Large intestine (tissue), 3 donors: ENCODE data around the gene FGGY. TPM values are rescaled to one million over a fixed set of nuclear protein-coding genes. Genes with fewer than 3 reads are reported as not detected.

Experiments
- DNase-seq, 2 donors: peaks; one replicate each; pipeline versions ENCODE4 v3.0.0 to v3.0.0-alpha.2; 2013
- H3K27ac ChIP-seq: one replicate; pipeline ENCODE4 v1.5.1; 2013; ENCODE audit warnings: low read length
- H3K27me3 ChIP-seq: 2 replicates; pipeline ENCODE4 v1.6.1; 2013; ENCODE audit warnings: low read length; ENCODE audit not compliant: control insufficient read depth, insufficient read depth
- H3K36me3 ChIP-seq: 2 replicates; pipeline ENCODE4 v1.6.1; 2013; ENCODE audit warnings: low read length; ENCODE audit not compliant: control insufficient read depth, insufficient read depth
- H3K4me1 ChIP-seq: one replicate; pipeline ENCODE4 v1.6.1; 2013; ENCODE audit warnings: low read length; ENCODE audit not compliant: control insufficient read depth, insufficient read depth
- H3K4me3 ChIP-seq: one replicate; pipeline ENCODE4 v1.5.1; 2013; ENCODE audit warnings: low read length
- H3K9me3 ChIP-seq: one replicate; pipeline ENCODE4 v1.6.1; 2013; ENCODE audit warnings: mild to moderate bottlenecking, low read depth, low read length, moderate library complexity; ENCODE audit not compliant: control insufficient read depth
- WGBS: methylation state at CpG from one replicate; pipeline ENCODE4 v1.1.5; 2013; ENCODE audit warnings: low lambda C conversion rate; ENCODE audit not compliant: insufficient coverage; 5-methylcytosine and 5-hydroxymethylcytosine counted together
- polyA plus RNA-seq: library from polyadenylated mRNA; unstranded; fragments of 120-200 nt; gene quantifications from one replicate; pipeline ENCODE4 v1.2.1, GENCODE V29; 2013

The FGGY gene
- polyA plus RNA-seq, 1 donor, result 17.5 TPM

GRCh38 chr1:59412718-59413326 lies 115.9 kb downstream of the FGGY start:
- 72% methylated on average over 2 of the region's 2 CpGs for WGBS

GRCh38 chr1:59413327-59413720 lies 116.4 kb downstream of the FGGY start:
- Histone ChIP-seq H3K4me3 (no peak overlapping the region), H3K4me1 (no peaks in the 10 kb centered on the region), H3K27me3 (no peaks in the 10 kb centered on the region), H3K9me3 (no peaks in the 10 kb centered on the region), H3K27ac (no peak overlapping the region), H3K36me3 (peaks cover 2% of the 10 kb centered on the region)
- DNase-seq, result no peak
- whole genome bisulfite sequencing, result 85% methylated on average over 1 of the region's 1 CpG

More at GRCh38 chr1:59412718-59413326, 115.9 kb downstream of the FGGY start:
- Histone ChIP-seq H3K4me3 (no peak overlapping the region), H3K36me3 (peaks cover 2% of the 10 kb centered on the region), H3K27ac (no peak overlapping the region), H3K4me1 (no peaks in the 10 kb centered on the region), H3K9me3 (no peaks in the 10 kb centered on the region), H3K27me3 (no peaks in the 10 kb centered on the region)
- no peak for DNase-seq

- Histone ChIP-seq H3K36me3 (peaks cover 2% of the 10 kb centered on the region), H3K4me3 (no peak overlapping the region), H3K27me3 (no peaks in the 10 kb centered on the region), H3K27ac (no peak overlapping the region), H3K4me1 (no peaks in the 10 kb centered on the region), H3K9me3 (no peaks in the 10 kb centered on the region)
- no peak for DNase-seq
- WGBS, result no CpG with 5 or more reads among the region's 6 CpGs
Measured at GRCh38 chr1:59414406-59415133, 117.7 kb downstream of the FGGY start.

GRCh38 chr1:59415286-59415850 lies 118.5 kb downstream of the FGGY start:
- no peak for DNase-seq
- no peaks in the 10 kb centered on the region for H3K9me3 ChIP-seq
- H3K27me3 ChIP-seq, result no peaks in the 10 kb centered on the region
- H3K4me1 ChIP-seq, result no peaks in the 10 kb centered on the region
- H3K4me3 ChIP-seq, result no peak overlapping the region
- 100% methylated on average over 1 of the region's 5 CpGs for WGBS
- H3K36me3 ChIP-seq, result peaks cover 2% of the 10 kb centered on the region
- H3K27ac ChIP-seq, result no peak overlapping the region

- H3K36me3 ChIP-seq, result peaks cover 2% of the 10 kb centered on the region
- no peaks in the 10 kb centered on the region for H3K27me3 ChIP-seq
- no peak for DNase-seq
- H3K4me3 ChIP-seq, result no peak overlapping the region
- H3K27ac ChIP-seq, result no peak overlapping the region
- H3K9me3 ChIP-seq, result no peaks in the 10 kb centered on the region
- no peaks in the 10 kb centered on the region for H3K4me1 ChIP-seq
Measured at GRCh38 chr1:59415881-59416280, 119.0 kb downstream of the FGGY start.

GRCh38 chr1:59417406-59417805 lies 120.5 kb downstream of the FGGY start:
- no peaks in the 10 kb centered on the region for H3K9me3 ChIP-seq
- H3K27ac ChIP-seq, result no peak overlapping the region
- no peaks in the 10 kb centered on the region for H3K27me3 ChIP-seq
- H3K4me3 ChIP-seq, result no peak overlapping the region
- H3K36me3 ChIP-seq, result peaks cover 2% of the 10 kb centered on the region
- H3K4me1 ChIP-seq, result no peaks in the 10 kb centered on the region
- no peak for DNase-seq

- Histone ChIP-seq H3K27ac (no peak overlapping the region), H3K4me1 (no peaks in the 10 kb centered on the region), H3K4me3 (no peak overlapping the region), H3K27me3 (no peaks in the 10 kb centered on the region), H3K36me3 (peaks cover 2% of the 10 kb centered on the region), H3K9me3 (no peaks in the 10 kb centered on the region)
- DNase-seq, result no peak
- WGBS, result 90% methylated on average over 5 of the region's 6 CpGs
Measured at GRCh38 chr1:59418363-59419144, 121.7 kb downstream of the FGGY start.

- no peak overlapping the region for H3K27ac ChIP-seq
- peaks cover 2% of the 10 kb centered on the region for H3K36me3 ChIP-seq
- H3K9me3 ChIP-seq, result no peaks in the 10 kb centered on the region
- no peaks in the 10 kb centered on the region for H3K27me3 ChIP-seq
- no peaks in the 10 kb centered on the region for H3K4me1 ChIP-seq
- no CpG with 5 or more reads among the region's 6 CpGs for WGBS
- H3K4me3 ChIP-seq, result no peak overlapping the region
- no peak for DNase-seq
Measured at GRCh38 chr1:59419361-59420140, 122.7 kb downstream of the FGGY start.

- no peaks in the 10 kb centered on the region for H3K4me1 ChIP-seq
- no peaks in the 10 kb centered on the region for H3K9me3 ChIP-seq
- H3K36me3 ChIP-seq, result no peaks in the 10 kb centered on the region
- no peak for DNase-seq
- no peaks in the 10 kb centered on the region for H3K27me3 ChIP-seq
- no peak overlapping the region for H3K27ac ChIP-seq
- no CpG with 5 or more reads among the region's 1 CpG for WGBS
- H3K4me3 ChIP-seq, result no peak overlapping the region
Measured at GRCh38 chr1:59421232-59421920, 124.5 kb downstream of the FGGY start.
